Posterior vena cava (tissue), 2 donors: ENCODE data around the gene COL26A1. TPM values are rescaled to one million over a fixed set of nuclear protein-coding genes. Genes with fewer than 3 reads are reported as not detected.
"Not testable (repeated sequence)": the region's sequence is repeated elsewhere in the genome, so short reads cannot be mapped to it uniquely, and the experiment has no call there.

Experiments
- DNase-seq: peaks from one replicate; pipeline ENCODE4 v3.0.0-alpha.2; 2020; ENCODE audit warnings: low spot score
- intact Hi-C, 2 donors: fragments of 100-400 bp; cut with DNase I; formaldehyde crosslinking; loops; one replicate each; pipeline versions ENCODE4 v1.14.1 to v1.14.2; 2022 to 2023
- total RNA-seq, 2 donors: library from RNA; stranded (reverse); fragmentation: NEBNext Ultra II Directional; extraction: Animal tissue kit (Norgen Biotek cat#: 25700); gene quantifications; one replicate each; pipeline ENCODE4 v1.2.1, GENCODE V29; 2021
- donor health status: DM: yes; HTN: yes; CAD: no.
- donor health status: DM: yes; HTN: yes; CAD: no.

The COL26A1 gene
- total RNA-seq, 2 donors from 2014 or later: not detected

- intact Hi-C loops: no loop called here
- peak; percentile 68 for DNase-seq
Measured at GRCh38 chr7:101555269-101555920, 192.7 kb downstream of the COL26A1 start.

DNA sequence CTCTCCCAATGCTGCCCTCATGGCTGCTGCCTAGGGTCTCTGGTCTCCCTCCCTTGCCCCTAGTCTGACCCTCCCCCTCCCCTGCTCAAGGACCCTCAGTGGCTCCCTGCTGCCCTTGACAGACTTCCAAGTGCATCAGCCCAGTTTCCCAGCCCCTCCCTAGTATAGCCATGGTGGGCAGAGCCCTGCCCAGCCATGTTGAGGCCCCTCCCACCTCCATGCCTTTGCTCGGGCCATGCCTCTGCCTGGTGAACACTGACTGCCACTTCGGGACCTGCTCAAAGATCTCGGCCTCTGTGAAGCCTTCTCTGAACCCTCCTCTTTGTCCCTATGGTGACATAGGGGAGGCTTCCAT lies 193.2 kb downstream of the COL26A1 start:
- DNase-seq: peak; percentile 47
- intact Hi-C loops: no loop called here

GRCh38 chr7:101556453-101556968 lies 193.8 kb downstream of the COL26A1 start:
- no peak for DNase-seq
- intact Hi-C loops: no loop called here

DNA sequence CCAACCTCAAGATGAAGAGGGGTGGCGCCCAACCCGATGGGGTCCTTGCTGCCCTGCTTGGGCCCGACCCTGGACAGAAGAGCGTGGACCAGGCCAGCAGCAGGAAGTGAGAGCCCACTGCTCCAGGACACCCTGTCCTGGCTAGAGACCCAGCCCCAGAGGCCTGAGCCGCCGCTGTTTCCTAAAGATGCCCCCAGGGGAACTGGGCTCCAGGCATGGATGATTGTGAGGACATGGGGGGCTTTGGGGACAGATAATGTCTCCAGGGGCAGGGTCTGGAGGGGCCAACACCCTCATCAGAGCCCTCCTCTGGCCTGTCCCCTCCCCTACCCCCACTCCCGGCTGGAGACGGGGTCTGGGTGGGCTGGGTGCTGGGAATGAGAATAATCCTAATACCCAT lies 194.7 kb downstream of the COL26A1 start:
- intact Hi-C loops: no loop called here
- DNase-seq: peak; percentile 76

DNA sequence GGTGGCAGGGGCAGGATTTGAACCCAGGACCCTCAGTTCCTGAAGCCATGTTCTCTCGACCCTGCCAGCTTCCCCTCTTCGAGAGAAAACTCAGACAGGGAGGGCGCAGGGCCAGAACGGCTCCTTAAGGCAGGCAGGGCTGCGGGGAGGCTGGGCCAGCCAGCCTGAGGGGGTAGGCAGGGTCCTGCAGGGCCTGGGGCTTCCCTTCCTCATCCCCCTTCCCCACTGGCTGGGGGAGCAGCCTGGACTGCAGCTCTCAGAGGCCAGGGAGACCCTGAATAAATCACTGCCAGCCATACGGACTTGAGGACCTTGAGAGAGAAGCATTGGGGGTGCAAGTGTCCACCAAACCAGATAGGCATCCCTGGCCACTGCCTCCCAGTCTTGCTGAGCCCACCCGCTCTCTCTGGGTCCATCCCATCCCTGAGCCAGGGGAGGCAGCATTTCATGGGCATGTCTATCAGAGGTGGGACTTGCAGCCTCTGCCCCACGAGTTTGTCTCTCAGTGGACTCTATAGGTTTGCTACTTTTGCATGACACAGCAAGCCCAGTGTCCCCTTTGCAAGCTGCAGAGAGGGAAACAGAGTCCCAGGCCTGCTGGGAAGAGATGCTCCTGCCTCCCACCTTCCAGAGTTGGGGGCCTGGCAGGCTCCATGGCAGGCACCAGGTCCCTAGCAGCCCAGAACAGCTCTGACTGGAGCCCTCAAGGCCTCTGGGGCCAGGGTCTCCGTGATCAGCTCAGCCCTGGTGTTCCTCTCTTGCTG lies 195.5 kb downstream of the COL26A1 start:
- DNase-seq: peak; percentile 64
- intact Hi-C loops: no loop called here

GRCh38 chr7:101558742-101559325 lies 196.2 kb downstream of the COL26A1 start:
- intact Hi-C loops: no loop called here
- peak; percentile 66 for DNase-seq

GRCh38 chr7:101559586-101559985 lies 196.9 kb downstream of the COL26A1 start:
- DNase-seq: peak; percentile 40
- intact Hi-C loops: no loop called here

- intact Hi-C loops, DNase-seq: not testable (repeated sequence)
Measured at GRCh38 chr7:101560021-101560420, 197.3 kb downstream of the COL26A1 start.

GRCh38 chr7:101560856-101561255 lies 198.2 kb downstream of the COL26A1 start:
- peak; percentile 36 for DNase-seq
- intact Hi-C loops: no loop called here

GRCh38 chr7:101561293-101561692 lies 198.6 kb downstream of the COL26A1 start:
- intact Hi-C loops: not testable (repeated sequence)

DNA sequence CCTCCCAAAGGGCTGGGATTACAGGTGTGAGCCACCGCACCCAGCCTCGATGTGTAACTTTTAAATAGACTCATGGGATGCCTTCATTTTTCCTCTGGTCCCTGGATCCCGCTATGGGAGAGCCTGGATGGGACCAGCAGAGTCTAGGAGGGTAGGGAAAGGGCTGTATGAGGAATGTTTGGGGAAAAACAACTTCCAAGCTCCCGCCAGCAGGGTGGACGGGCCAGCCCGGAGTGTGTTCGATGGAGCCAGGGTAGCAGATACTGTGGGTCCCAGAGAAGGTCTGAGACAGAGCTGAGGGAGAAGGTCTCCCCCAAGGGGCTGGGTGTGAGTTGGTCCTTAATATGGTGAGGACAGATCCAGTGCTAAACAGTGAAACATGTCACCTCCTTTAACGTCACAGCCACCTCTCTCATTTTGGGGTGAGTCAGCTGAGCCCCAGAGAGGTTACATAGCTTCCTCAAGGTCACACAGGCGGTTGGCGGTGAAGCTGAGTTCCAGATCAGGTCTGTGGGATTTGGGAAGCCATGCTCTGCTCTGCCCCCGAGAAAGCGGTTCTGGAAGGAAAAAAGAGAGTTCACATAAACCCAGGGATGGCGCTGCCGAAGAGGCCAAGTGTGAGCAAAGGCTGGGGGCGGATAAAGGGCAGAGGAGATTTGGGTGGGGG lies 200.0 kb downstream of the COL26A1 start:
- no peak for DNase-seq
- intact Hi-C loops: no loop called here

More at GRCh38 chr7:101561293-101561692, 198.6 kb downstream of the COL26A1 start:
- DNase-seq: not testable (repeated sequence)

GRCh38 chr7:101563198-101563901 lies 200.7 kb downstream of the COL26A1 start:
- intact Hi-C loops: no loop called here
- DNase-seq: no peak

DNA sequence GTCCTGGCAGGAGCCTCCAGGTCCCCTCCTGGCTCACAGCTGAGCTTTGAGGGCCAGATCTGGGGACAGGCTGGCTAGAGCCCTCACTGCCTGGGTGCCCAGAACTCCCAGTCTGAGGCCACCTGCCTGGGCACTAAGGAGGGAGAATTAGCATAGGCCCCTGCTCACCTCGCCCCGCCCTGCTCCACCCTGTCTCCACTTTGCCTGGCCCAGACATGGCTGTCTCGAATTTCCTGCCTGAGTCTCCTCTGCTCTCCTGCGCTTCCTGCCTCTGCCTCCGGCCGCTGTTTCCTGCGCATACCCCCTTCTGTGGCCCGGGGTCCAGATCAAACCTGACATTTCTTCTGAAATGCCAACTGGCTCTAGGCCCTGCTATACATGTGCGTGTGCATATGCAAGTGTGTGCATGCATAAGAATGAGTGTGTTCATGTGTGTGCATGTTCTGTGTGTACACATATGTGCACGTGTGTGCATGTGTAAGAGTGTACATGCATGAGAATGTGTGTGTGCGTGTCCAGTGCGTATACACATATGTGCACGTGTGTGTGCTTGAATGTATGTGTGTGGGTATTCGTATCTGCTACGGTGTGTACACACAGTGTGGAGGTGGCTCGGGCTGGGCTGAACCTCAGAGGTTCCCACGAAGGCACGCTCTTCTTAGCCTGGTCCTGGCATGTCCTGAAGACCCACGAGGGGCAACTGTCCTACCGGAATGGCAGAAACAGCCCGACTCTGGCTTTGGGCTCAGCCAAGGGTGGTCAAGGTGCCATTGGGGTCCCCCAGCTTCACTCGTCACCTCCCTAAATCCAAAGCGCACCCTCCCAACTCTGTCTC lies 201.5 kb downstream of the COL26A1 start:
- intact Hi-C loops: no loop called here
- no peak for DNase-seq

DNA sequence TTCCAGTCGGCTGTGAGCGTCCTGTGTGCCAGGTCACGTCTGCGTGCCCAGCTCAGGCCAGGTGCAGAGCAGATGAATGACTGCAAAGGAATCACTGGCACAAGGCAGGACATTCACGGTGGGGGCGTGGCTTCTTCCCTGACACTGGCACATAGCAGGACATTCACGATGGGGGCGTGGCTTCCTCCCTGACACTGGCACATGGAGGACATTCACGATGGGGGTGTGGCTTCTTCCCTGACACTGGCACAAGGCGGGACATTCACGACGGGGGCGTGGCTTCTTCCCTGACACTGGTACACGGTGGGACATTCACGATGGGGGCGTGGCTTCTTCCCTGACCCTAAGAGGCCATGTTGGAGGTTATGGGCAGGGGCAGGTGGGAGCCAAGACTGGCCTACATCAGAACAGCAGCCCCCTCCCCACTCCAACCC lies 202.1 kb downstream of the COL26A1 start:
- no peak for DNase-seq
- intact Hi-C loops: no loop called here

- DNase-seq: no peak
- intact Hi-C loops: no loop called here
Measured at GRCh38 chr7:101565601-101566209, 203.0 kb downstream of the COL26A1 start.

DNA sequence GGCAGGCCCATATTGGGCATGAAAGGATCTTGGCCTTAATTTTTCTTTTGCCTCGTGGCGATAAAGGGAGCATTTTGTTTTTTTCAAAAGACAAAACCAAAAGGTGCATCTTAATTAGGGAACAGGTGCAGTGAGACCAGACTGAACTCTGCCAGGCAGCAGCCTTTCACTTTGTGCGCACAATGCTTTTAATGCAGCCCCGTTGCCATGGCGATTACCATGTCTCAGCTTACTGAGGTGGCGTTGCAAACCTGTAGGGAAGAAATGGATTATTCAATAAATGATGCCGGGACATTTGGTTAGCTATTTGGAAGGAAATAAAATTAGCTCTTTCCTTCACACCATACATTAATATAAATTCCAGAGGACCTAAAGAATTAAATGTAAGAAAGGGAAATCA lies 204.6 kb downstream of the COL26A1 start:
- no peak for DNase-seq
- intact Hi-C loops: no loop called here

- DNase-seq: no peak
- intact Hi-C loops: no loop called here
Measured at GRCh38 chr7:101572156-101572555, 209.5 kb downstream of the COL26A1 start.

DNA sequence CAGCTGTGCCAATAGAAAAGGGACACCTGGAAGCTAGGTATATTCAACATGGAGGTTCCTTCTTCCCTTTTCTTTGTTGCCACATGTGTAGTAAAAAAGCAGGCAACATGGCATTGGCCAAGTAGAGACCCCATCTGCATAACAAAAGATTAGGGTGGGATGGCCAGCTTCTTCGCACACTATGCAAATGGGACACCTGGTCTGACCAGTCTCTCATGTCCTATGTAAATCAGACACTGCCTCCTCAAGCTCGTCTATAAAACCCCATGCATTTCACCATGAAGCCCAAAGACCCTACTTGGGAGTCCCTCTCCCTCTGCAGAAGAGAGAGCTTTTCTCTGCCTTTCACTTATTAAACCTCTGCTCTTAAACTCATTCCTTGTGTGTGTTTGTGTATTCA lies 212.5 kb downstream of the COL26A1 start:
- DNase-seq: no peak
- intact Hi-C loops: no loop called here
